Testis (tissue), 2 donors: Measurements from ENCODE around the gene OPCML.

Experiments used
- POLR2A ChIP-seq: fragments of 450-650 bp; IDR thresholded peaks from one replicate; pipeline ENCODE4 v1.6.1; 2017; ENCODE audit warnings: antibody characterized with exemption, mild to moderate bottlenecking, moderate library complexity
- TF ChIP-seq, protein P1 (sequence below), 3 experiments: fragments of 450-650 bp in 2 of 3; fragments of 200-600 bp in 1 of 3; sonication (generic) in 1 of 3; IDR thresholded peaks; one replicate each; pipeline ENCODE4 v1.5.1; 2016 to 2019; ENCODE audit warnings: antibody characterized with exemption in 3 of 3, mild to moderate bottlenecking in 2 of 3, moderate library complexity in 1 of 3

DNA sequence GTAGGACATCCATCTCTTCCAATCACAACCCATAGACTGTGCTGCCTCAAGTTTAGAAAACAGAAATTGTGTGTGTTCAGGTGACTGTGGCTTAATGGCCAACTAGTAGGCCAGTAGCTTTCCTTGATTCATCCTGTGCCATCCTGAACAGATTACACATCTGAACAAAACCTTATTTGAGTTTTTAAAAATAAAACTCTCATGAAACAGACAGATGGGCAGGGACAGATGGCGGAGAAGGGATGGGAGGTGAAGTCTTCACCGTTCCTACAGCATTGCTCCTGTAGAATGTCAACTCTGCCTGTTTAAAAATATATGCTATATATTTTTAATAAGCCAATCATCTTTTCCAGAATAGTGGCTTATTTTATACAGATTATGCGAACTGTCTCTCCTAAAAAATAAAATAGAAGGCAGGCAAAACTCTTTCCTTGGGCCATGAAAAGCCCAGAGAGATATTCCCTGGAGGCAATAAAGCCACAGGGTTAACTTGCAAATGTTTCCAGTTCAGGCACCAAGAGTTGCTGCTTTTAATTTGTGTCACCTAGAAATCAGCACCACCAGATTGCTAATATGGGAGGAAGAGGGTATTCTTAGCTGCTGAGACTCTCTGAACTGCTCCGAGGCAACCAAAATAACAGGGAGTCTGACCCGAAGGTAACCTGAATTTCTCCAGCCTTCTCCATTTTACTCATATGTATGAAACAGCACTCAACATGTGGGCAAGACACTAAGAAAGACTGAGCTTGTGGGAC lies 861.2 kb downstream of the OPCML start:
- TF ChIP-seq, protein P1, sequence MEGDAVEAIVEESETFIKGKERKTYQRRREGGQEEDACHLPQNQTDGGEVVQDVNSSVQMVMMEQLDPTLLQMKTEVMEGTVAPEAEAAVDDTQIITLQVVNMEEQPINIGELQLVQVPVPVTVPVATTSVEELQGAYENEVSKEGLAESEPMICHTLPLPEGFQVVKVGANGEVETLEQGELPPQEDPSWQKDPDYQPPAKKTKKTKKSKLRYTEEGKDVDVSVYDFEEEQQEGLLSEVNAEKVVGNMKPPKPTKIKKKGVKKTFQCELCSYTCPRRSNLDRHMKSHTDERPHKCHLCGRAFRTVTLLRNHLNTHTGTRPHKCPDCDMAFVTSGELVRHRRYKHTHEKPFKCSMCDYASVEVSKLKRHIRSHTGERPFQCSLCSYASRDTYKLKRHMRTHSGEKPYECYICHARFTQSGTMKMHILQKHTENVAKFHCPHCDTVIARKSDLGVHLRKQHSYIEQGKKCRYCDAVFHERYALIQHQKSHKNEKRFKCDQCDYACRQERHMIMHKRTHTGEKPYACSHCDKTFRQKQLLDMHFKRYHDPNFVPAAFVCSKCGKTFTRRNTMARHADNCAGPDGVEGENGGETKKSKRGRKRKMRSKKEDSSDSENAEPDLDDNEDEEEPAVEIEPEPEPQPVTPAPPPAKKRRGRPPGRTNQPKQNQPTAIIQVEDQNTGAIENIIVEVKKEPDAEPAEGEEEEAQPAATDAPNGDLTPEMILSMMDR (IDR thresholded peaks at IDR 0.05) = no peak
- no peak for TF ChIP-seq POLR2A
